ENCODE data around the gene FPR3. TPM values are rescaled to one million over a fixed set of nuclear protein-coding genes. Genes with fewer than 3 reads are reported as not detected.

Gene FPR3
- polyA plus RNA-seq, 1 donor from 2014 or later, result not detected

GRCh38 chr19:51822325-51822724 lies 27.4 kb downstream of the FPR3 start:
- Histone ChIP-seq H3K27ac (ENCODE audit: low read length) (no peak overlapping the region), H3K36me3 (ENCODE audit: insufficient read depth, low read length) (no peaks in the 10 kb centered on the region), H3K9ac (ENCODE audit: low read length) (no peak overlapping the region), H3K4me2 (ENCODE audit: low read length) (no peak overlapping the region), H3K4me3 (ENCODE audit: low read length) (no peak overlapping the region), H3K27me3 (ENCODE audit: insufficient read depth, low read depth, low read length) (no peaks in the 10 kb centered on the region), H2AFZ (ENCODE audit: low read depth, low read length) (no peak overlapping the region), H3K9me2 (ENCODE audit: insufficient read depth, low read length) (no peaks in the 10 kb centered on the region), H3K79me2 (replicated peaks; ENCODE audit: insufficient read depth, low read length) (no peaks in the 10 kb centered on the region), H4K20me1 (ENCODE audit: insufficient read depth) (no peaks in the 10 kb centered on the region), H3K9me3 (ENCODE audit: low read length) (no peaks in the 10 kb centered on the region), H3F3A (ENCODE audit: insufficient read depth, low read length, poor library complexity, severe bottlenecking) (no peaks in the 10 kb centered on the region)
- TF ChIP-seq EP300 (conservative IDR thresholded peaks at IDR 0.05; ENCODE audit: poor library complexity, severe bottlenecking) (no peak), SMC3 (conservative IDR thresholded peaks at IDR 0.05; ENCODE audit: poor library complexity) (no peak), MXI1 (conservative IDR thresholded peaks at IDR 0.05; ENCODE audit: poor library complexity, severe bottlenecking) (no peak), CTCF (IDR thresholded peaks at IDR 0.05; ENCODE audit: poor library complexity, severe bottlenecking) (no peak), REST (IDR thresholded peaks at IDR 0.05; ENCODE audit: borderline replicate concordance) (no peak), EZH2 (IDR thresholded peaks at IDR 0.05; ENCODE audit: borderline replicate concordance, insufficient read depth, low read length, poor library complexity, severe bottlenecking) (no peak)

- Histone ChIP-seq H3K9ac (ENCODE audit: low read length) (no peak overlapping the region), H3K9me3 (ENCODE audit: low read length) (no peaks in the 10 kb centered on the region), H3F3A (ENCODE audit: insufficient read depth, low read length, poor library complexity, severe bottlenecking) (no peaks in the 10 kb centered on the region), H2AFZ (ENCODE audit: low read depth, low read length) (no peak overlapping the region), H3K36me3 (ENCODE audit: insufficient read depth, low read length) (no peaks in the 10 kb centered on the region), H4K20me1 (ENCODE audit: insufficient read depth) (no peaks in the 10 kb centered on the region), H3K27ac (ENCODE audit: low read length) (no peak overlapping the region), H3K4me3 (ENCODE audit: low read length) (no peak overlapping the region), H3K4me2 (ENCODE audit: low read length) (no peak overlapping the region), H3K27me3 (ENCODE audit: insufficient read depth, low read depth, low read length) (no peaks in the 10 kb centered on the region), H3K79me2 (replicated peaks; ENCODE audit: insufficient read depth, low read length) (no peaks in the 10 kb centered on the region), H3K9me2 (ENCODE audit: insufficient read depth, low read length) (no peaks in the 10 kb centered on the region)
- TF ChIP-seq RAD21 (conservative IDR thresholded peaks at IDR 0.05) (no peak), EZH2 (IDR thresholded peaks at IDR 0.05; ENCODE audit: borderline replicate concordance, insufficient read depth, low read length, poor library complexity, severe bottlenecking) (no peak), MXI1 (conservative IDR thresholded peaks at IDR 0.05; ENCODE audit: poor library complexity, severe bottlenecking) (no peak), TAF1 (IDR thresholded peaks at IDR 0.05; ENCODE audit: low read depth) (no peak), REST (IDR thresholded peaks at IDR 0.05; ENCODE audit: borderline replicate concordance) (no peak), EP300 (conservative IDR thresholded peaks at IDR 0.05; ENCODE audit: poor library complexity, severe bottlenecking) (no peak), CTCF (IDR thresholded peaks at IDR 0.05; ENCODE audit: poor library complexity, severe bottlenecking) (no peak), POLR2AphosphoS5 (IDR thresholded peaks at IDR 0.05) (no peak), SMC3 (conservative IDR thresholded peaks at IDR 0.05; ENCODE audit: poor library complexity) (no peak)
These were observed 28.0 kb downstream of the FPR3 start for GRCh38 chr19:51822946-51823345.

Measured in neural cell (in vitro differentiated cells).